HepG2 (cell line): Measurements from ENCODE around the gene ITGB5. TPM values are rescaled to one million over a fixed set of nuclear protein-coding genes. Genes with fewer than 3 reads are reported as not detected.

ENCODE experiments used
- ARID2 ChIP-seq: sonication (generic); formaldehyde crosslinking; IDR thresholded peaks from 2 replicates; pipeline ENCODE4 v1.8.1; 2022; ENCODE audit warnings: mild to moderate bottlenecking, missing genetic modification reagents, borderline replicate concordance
- CCAR2 ChIP-seq: fragments of 200-400 bp; formaldehyde crosslinking; optimal IDR thresholded peaks from 2 replicates; pipeline ENCODE3; 2018; ENCODE audit warnings: low read depth, mild to moderate bottlenecking, low read length, moderate library complexity
- CCDC6 ChIP-seq: sonication (generic); formaldehyde crosslinking; IDR thresholded peaks from 2 replicates; pipeline ENCODE4 v1.8.1; 2022; ENCODE audit warnings: mild to moderate bottlenecking, missing genetic modification reagents, moderate library complexity
- DNMT3B ChIP-seq: conservative IDR thresholded peaks from 2 replicates; pipeline ENCODE4 v1.6.1; 2016; ENCODE audit warnings: missing biosample characterization, control low read depth
- DRAP1 ChIP-seq: IDR thresholded peaks from 2 replicates; pipeline ENCODE4 v1.6.1; 2016; ENCODE audit warnings: missing genetic modification reagents, missing compliant biosample characterization
- EED ChIP-seq: sonication (generic); formaldehyde crosslinking; IDR thresholded peaks from 2 replicates; pipeline ENCODE4 v1.5.0; 2020; ENCODE audit warnings: mild to moderate bottlenecking, missing genetic modification reagents
- GRHL1 ChIP-seq: sonication (generic); formaldehyde crosslinking; conservative IDR thresholded peaks from 2 replicates; pipeline ENCODE4 v1.8.0; 2022; ENCODE audit warnings: missing genetic modification reagents
- HNRNPUL1 ChIP-seq: fragments of 200-400 bp; formaldehyde crosslinking; IDR thresholded peaks from 2 replicates; pipeline ENCODE4 v1.6.1; 2017; ENCODE audit warnings: low read depth, mild to moderate bottlenecking, low read length, moderate library complexity
- JUNB ChIP-seq: sonication (generic); formaldehyde crosslinking; IDR thresholded peaks from 2 replicates; pipeline ENCODE4 v1.8.0; 2022; ENCODE audit warnings: missing genetic modification reagents, mild to moderate bottlenecking, borderline replicate concordance
- MTA1 ChIP-seq: sonication (generic); formaldehyde crosslinking; IDR thresholded peaks from 2 replicates; pipeline ENCODE4 v1.4.0; 2020; ENCODE audit warnings: missing genetic modification reagents, mild to moderate bottlenecking, borderline replicate concordance
- NR3C1 ChIP-seq: sonication (generic); formaldehyde crosslinking; IDR thresholded peaks from 2 replicates; pipeline ENCODE4 v1.4.0; 2020; ENCODE audit warnings: missing genetic modification reagents
- ONECUT2 ChIP-seq: sonication (generic); formaldehyde crosslinking; IDR thresholded peaks from 2 replicates; pipeline ENCODE4 v1.4.0; 2020; ENCODE audit warnings: missing genetic modification reagents
- POLR2A ChIP-seq, 2 experiments: IDR thresholded peaks; 2 replicates each; pipeline ENCODE4 v1.6.1; 2011; ENCODE audit warnings: low read depth in 2 of 2, low read length in 2 of 2, mild to moderate bottlenecking in 1 of 2, moderate library complexity in 1 of 2; ENCODE audit not compliant: insufficient read depth in 1 of 2
- SALL1 ChIP-seq: sonication (generic); formaldehyde crosslinking; IDR thresholded peaks from 2 replicates; pipeline ENCODE4 v1.8.0; 2022; ENCODE audit warnings: mild to moderate bottlenecking, missing genetic modification reagents
- SRSF4 ChIP-seq: fragments of 200-400 bp; formaldehyde crosslinking; IDR thresholded peaks from one replicate; pipeline ENCODE4 v1.6.1; 2018; ENCODE audit warnings: mild to moderate bottlenecking, low read depth, low read length, moderate library complexity; ENCODE audit not compliant: poor library complexity, severe bottlenecking
- U2AF1 ChIP-seq: fragments of 200-400 bp; formaldehyde crosslinking; optimal IDR thresholded peaks from 2 replicates; pipeline ENCODE3; 2017; ENCODE audit warnings: mild to moderate bottlenecking, low read depth, low read length
- ZNF253 ChIP-seq: sonication (generic); formaldehyde crosslinking; IDR thresholded peaks from 2 replicates; pipeline ENCODE4 v1.8.0; 2022; ENCODE audit warnings: mild to moderate bottlenecking, missing genetic modification reagents, borderline replicate concordance
- ZNF263 ChIP-seq: sonication (generic); formaldehyde crosslinking; IDR thresholded peaks from 2 replicates; pipeline ENCODE4 v1.4.0; 2020; ENCODE audit warnings: missing genetic modification reagents
- ZNF276 ChIP-seq: sonication (generic); formaldehyde crosslinking; IDR thresholded peaks from 2 replicates; pipeline ENCODE4 v1.4.0; 2020; ENCODE audit warnings: mild to moderate bottlenecking, low read depth, missing genetic modification reagents
- ZNF33B ChIP-seq: sonication (generic); formaldehyde crosslinking; IDR thresholded peaks from 2 replicates; pipeline ENCODE4 v1.5.1; 2020; ENCODE audit warnings: mild to moderate bottlenecking, missing genetic modification reagents
- ZNF687 ChIP-seq: sonication (generic); formaldehyde crosslinking; IDR thresholded peaks from 2 replicates; pipeline ENCODE4 v1.5.1; 2020; ENCODE audit warnings: mild to moderate bottlenecking, missing genetic modification reagents, moderate library complexity
- ZNF878 ChIP-seq: sonication (generic); formaldehyde crosslinking; IDR thresholded peaks from 2 replicates; pipeline ENCODE4 v1.8.1; 2023; ENCODE audit warnings: mild to moderate bottlenecking, missing genetic modification reagents, moderate library complexity
- polyA plus RNA-seq, 8 experiments: library from polyadenylated mRNA; depleted of rRNA in 3 of 8; stranded (reverse) in 7 of 8; unstranded in 1 of 8; fragments of >200 nt; fragmentation: Illumina TruSeq in 4 of 8; extraction: Trizol in 4 of 8; gene quantifications; 2 replicates each; pipeline versions ENCODE4 v1.2.1 to v1.2.3, GENCODE V29; 2011 to 2016; ENCODE audit warnings: low read depth in 4 of 8, missing spikeins in 1 of 8, mixed read lengths in 1 of 8; ENCODE audit not compliant: insufficient read depth in 1 of 8
- total RNA-seq, 5 experiments: library from RNA; depleted of rRNA; stranded (reverse); fragments of >200 nt; fragmentation: Illumina TruSeq; extraction: Trizol; gene quantifications; 2 replicates each; pipeline ENCODE4 v1.2.3, GENCODE V29; 2016; ENCODE audit warnings: low read depth in 1 of 5

The ITGB5 gene
- total and polyA plus RNA-seq, 2 of the 13 experiments (the other 11 are each of a cell fraction or from before 2014, with no cell fraction given), result 74.1 to 343 TPM

GRCh38 chr3:124730129-124730940 lies 156.8 kb downstream of the ITGB5 start, which contains the start of gene UMPS (continued):
- TF ChIP-seq JUNB (CRISPR knock-in tag) (peak; percentile 67; the same call in 1 of the 2 replicates), ZNF263 (CRISPR knock-in tag) (no peak), ARID2 (CRISPR knock-in tag) (no peak), ZNF33B (CRISPR knock-in tag) (no peak), ZNF687 (CRISPR knock-in tag) (peak; percentile 95), U2AF1 (no peak), GRHL1 (CRISPR knock-in tag) (no peak), DNMT3B (CRISPR knock-in tag) (no peak), CCDC6 (CRISPR knock-in tag) (peak; percentile 88), HNRNPUL1 (no peak), EED (CRISPR knock-in tag) (peak; percentile 94), MTA1 (CRISPR knock-in tag) (no peak; the same call in 1 of the 2 replicates), NR3C1 (CRISPR knock-in tag) (no peak), SALL1 (CRISPR knock-in tag) (peak; percentile 90), SRSF4 (no peak), CCAR2 (no peak), ZNF276 (CRISPR knock-in tag) (peak; percentile 78; the same call in 1 of the 2 replicates), ONECUT2 (CRISPR knock-in tag) (no peak), DRAP1 (CRISPR knock-in tag) (peak; percentile 80), ZNF878 (peak; percentile 81; the same call in 1 of the 2 replicates), POLR2A (IDR thresholded peaks at IDR 0.05; ENCODE audit: insufficient read depth in 1 of 2, low read depth in 2 of 2, low read length in 2 of 2) (peak; percentile 92), ZNF253 (no peak)
